DND-41 (cell line): ENCODE measurements around the gene MMEL1.

ENCODE experiments used
- ATAC-seq: fragments of 200-7000 bp; cut with Tn5 transposase; 3 replicates; pipeline ENCODE4 v1.9.1; 2021; ENCODE audit warnings: low read depth; ENCODE audit not compliant: insufficient read depth
- DNase-seq: peaks from one replicate; pipeline ENCODE4 v3.0.0-alpha.2; 2020
- H2AFZ ChIP-seq: 2 replicates; pipeline ENCODE4 v1.6.0; 2012; ENCODE audit warnings: low read depth, low read length
- H3K27ac ChIP-seq: 2 replicates; pipeline ENCODE4 v1.5.1; 2012; ENCODE audit warnings: low read length, inconsistent platforms
- H3K27me3 ChIP-seq: fragments of 200-600 bp; sonication (generic); 2 replicates; pipeline ENCODE4 v1.6.0; 2012; ENCODE audit warnings: low read length, mild to moderate bottlenecking, inconsistent platforms; ENCODE audit not compliant: insufficient read depth, poor library complexity
- H3K36me3 ChIP-seq: 2 replicates; pipeline ENCODE4 v1.5.1; 2012; ENCODE audit warnings: low read length, inconsistent platforms; ENCODE audit not compliant: insufficient read depth
- H3K4me1 ChIP-seq: 2 replicates; pipeline ENCODE4 v1.5.1; 2012; ENCODE audit warnings: mild to moderate bottlenecking, low read length; ENCODE audit not compliant: insufficient read depth
- H3K4me2 ChIP-seq: 2 replicates; pipeline ENCODE4 v1.6.0; 2012; ENCODE audit warnings: mild to moderate bottlenecking, moderate library complexity, low read length, inconsistent platforms; ENCODE audit not compliant: insufficient read depth
- H3K4me3 ChIP-seq, 2 experiments: fragments of 200-600 bp in 1 of 2; shearing (Covaris generic) in 1 of 2; 2 replicates each; pipeline ENCODE4 v1.5.1; 2012 to 2016; ENCODE audit warnings: inconsistent platforms in 2 of 2, low read length in 2 of 2, mild to moderate bottlenecking in 2 of 2, low read depth in 1 of 2, moderate library complexity in 1 of 2
- H3K79me2 ChIP-seq: 2 replicates; pipeline ENCODE4 v1.6.0; 2012; ENCODE audit warnings: low read length, inconsistent platforms; ENCODE audit not compliant: insufficient read depth
- H3K9ac ChIP-seq: 2 replicates; pipeline ENCODE4 v1.6.0; 2012; ENCODE audit warnings: low read depth, mild to moderate bottlenecking, inconsistent platforms, low read length, moderate library complexity
- H3K9me3 ChIP-seq: 2 replicates; pipeline ENCODE4 v1.5.1; 2012; ENCODE audit warnings: low read length, moderate library complexity, mild to moderate bottlenecking, inconsistent platforms; ENCODE audit not compliant: insufficient read depth, severe bottlenecking
- H4K20me1 ChIP-seq: 2 replicates; pipeline ENCODE4 v1.6.0; 2012; ENCODE audit warnings: low read length; ENCODE audit not compliant: insufficient read depth
- CTCF ChIP-seq: IDR thresholded peaks from 2 replicates; pipeline ENCODE4 v1.5.1; 2012; ENCODE audit warnings: borderline replicate concordance, low read length, moderate library complexity, mild to moderate bottlenecking; ENCODE audit not compliant: poor library complexity, severe bottlenecking; ENCODE audit errors: extremely low read depth
- EZH2 ChIP-seq: IDR thresholded peaks from 3 replicates; pipeline ENCODE4 v1.6.1; 2012; ENCODE audit warnings: borderline replicate concordance, low read depth, mild to moderate bottlenecking, moderate library complexity, low read length, inconsistent platforms; ENCODE audit not compliant: severe bottlenecking

Gene MMEL1

GRCh38 chr1:2567083-2567679, 65.6 kb downstream of the MMEL1 start:
- no peak overlapping the region for H3K4me2 ChIP-seq
- H2AFZ ChIP-seq: no peak overlapping the region
- H3K9me3 ChIP-seq: no peaks in the 10 kb centered on the region
- H3K4me3 ChIP-seq: no peak overlapping the region
- no peak overlapping the region for H3K9ac ChIP-seq
- no peaks in the 10 kb centered on the region for H4K20me1 ChIP-seq
- no peaks in the 10 kb centered on the region for H3K4me1 ChIP-seq
- TF ChIP-seq CTCF (no peak), EZH2 (no peak)
- no peak overlapping the region for H3K27ac ChIP-seq
- no peaks in the 10 kb centered on the region for H3K27me3 ChIP-seq
- no peaks in the 10 kb centered on the region for H3K79me2 ChIP-seq
- ATAC-seq (no peak), DNase-seq (no peak)
- no peaks in the 10 kb centered on the region for H3K36me3 ChIP-seq

DNA sequence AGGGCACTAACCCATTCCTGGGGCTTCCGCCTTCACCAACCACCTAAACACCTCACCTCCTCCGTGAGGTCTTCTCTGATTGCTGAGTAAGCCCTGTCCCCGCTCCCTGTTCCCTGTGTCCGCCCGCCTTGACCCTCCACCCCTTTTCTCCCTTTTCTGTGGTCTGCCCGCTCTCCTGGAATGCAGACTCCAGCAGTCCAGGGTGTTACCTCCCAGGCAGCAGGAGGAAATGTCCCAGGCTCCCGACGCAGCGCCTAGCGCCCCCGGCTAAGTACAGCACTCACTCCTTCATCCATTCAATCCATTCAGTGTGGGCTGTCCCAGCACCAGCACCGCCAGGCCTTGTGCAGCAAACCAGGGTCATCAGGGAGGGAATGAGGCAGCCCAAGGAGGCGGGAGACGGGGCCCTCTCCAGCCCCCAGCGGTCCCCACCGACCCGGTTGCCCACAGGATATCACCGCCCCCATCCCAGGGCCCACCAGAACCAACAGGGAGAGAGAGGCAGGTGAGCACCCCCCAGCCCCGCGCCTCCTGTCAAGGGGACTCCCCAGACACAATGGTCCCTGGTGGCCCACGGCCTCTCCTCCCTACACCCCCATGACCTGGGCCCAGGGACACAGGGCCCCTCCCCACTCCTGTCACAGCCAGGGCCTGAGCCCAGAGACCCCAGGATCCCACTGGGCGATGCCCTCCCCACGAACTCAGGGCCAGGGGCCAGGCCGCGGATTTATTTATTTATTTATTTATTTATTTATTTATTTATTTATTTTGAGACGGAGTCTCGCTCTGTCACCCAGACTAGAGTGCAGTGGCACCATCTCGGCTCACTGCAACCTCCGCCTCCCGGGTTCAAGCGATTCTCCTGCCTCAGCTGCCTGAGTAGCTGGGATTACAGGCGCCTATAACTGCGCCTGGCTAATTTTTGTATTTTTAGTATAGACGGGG, 66.4 kb downstream of the MMEL1 start:
- H3K9me3 ChIP-seq: no peaks in the 10 kb centered on the region
- H3K4me3 ChIP-seq: no peak overlapping the region
- H3K27me3 ChIP-seq: no peaks in the 10 kb centered on the region
- H4K20me1 ChIP-seq: no peaks in the 10 kb centered on the region
- no peak overlapping the region for H3K27ac ChIP-seq
- no peak overlapping the region for H3K9ac ChIP-seq
- no peaks in the 10 kb centered on the region for H3K36me3 ChIP-seq
- no peak for TF ChIP-seq EZH2
- no peak for TF ChIP-seq CTCF
- no peaks in the 10 kb centered on the region for H3K4me1 ChIP-seq
- no peak for DNase-seq
- no peaks in the 10 kb centered on the region for H3K79me2 ChIP-seq
- ATAC-seq: no peak
- H3K4me2 ChIP-seq: no peak overlapping the region
- no peak overlapping the region for H2AFZ ChIP-seq

- TF ChIP-seq EZH2 (no peak), CTCF (no peak)
- Histone ChIP-seq H3K36me3 (no peaks in the 10 kb centered on the region), H3K4me1 (no peaks in the 10 kb centered on the region), H4K20me1 (no peaks in the 10 kb centered on the region), H3K4me3 (no peak overlapping the region), H3K27me3 (no peaks in the 10 kb centered on the region), H3K79me2 (no peaks in the 10 kb centered on the region), H3K9ac (no peak overlapping the region), H2AFZ (no peak overlapping the region), H3K27ac (no peak overlapping the region), H3K4me2 (no peak overlapping the region), H3K9me3 (no peaks in the 10 kb centered on the region)
- no peak for ATAC-seq
- no peak for DNase-seq
These were observed 67.9 kb downstream of the MMEL1 start for GRCh38 chr1:2564815-2565374.
